SU-DHL-6 (cell line): ENCODE measurements around the gene OLFML2B.

Source experiments
- CTCF ChIP-seq: fragments of 200-600 bp; sonication (generic); IDR thresholded peaks from one replicate; pipeline ENCODE4 v1.5.1; 2017; ENCODE audit warnings: antibody characterized with exemption, mild to moderate bottlenecking, low read length, moderate library complexity; ENCODE audit not compliant: insufficient read depth, poor library complexity, severe bottlenecking
- EZH2phosphoT487 ChIP-seq: fragments of 200-600 bp; sonication (generic), shearing (Covaris generic); conservative IDR thresholded peaks from 2 replicates; pipeline ENCODE4 v1.6.1; 2018; ENCODE audit warnings: mild to moderate bottlenecking, antibody characterized with exemption, low read length, moderate library complexity, mixed read lengths

GRCh38 chr1:161985301-161985822 is 38.3 kb downstream of the OLFML2B start:
- TF ChIP-seq CTCF (no peak), EZH2phosphoT487 (no peak)
